ENCODE data around the gene ITIH3.
"Not testable (repeated sequence)": the region's sequence is repeated elsewhere in the genome, so short reads cannot be mapped to it uniquely, and the experiment has no call there.

ITIH3 gene, protein sequence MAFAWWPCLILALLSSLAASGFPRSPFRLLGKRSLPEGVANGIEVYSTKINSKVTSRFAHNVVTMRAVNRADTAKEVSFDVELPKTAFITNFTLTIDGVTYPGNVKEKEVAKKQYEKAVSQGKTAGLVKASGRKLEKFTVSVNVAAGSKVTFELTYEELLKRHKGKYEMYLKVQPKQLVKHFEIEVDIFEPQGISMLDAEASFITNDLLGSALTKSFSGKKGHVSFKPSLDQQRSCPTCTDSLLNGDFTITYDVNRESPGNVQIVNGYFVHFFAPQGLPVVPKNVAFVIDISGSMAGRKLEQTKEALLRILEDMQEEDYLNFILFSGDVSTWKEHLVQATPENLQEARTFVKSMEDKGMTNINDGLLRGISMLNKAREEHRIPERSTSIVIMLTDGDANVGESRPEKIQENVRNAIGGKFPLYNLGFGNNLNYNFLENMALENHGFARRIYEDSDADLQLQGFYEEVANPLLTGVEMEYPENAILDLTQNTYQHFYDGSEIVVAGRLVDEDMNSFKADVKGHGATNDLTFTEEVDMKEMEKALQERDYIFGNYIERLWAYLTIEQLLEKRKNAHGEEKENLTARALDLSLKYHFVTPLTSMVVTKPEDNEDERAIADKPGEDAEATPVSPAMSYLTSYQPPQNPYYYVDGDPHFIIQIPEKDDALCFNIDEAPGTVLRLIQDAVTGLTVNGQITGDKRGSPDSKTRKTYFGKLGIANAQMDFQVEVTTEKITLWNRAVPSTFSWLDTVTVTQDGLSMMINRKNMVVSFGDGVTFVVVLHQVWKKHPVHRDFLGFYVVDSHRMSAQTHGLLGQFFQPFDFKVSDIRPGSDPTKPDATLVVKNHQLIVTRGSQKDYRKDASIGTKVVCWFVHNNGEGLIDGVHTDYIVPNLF

DNA sequence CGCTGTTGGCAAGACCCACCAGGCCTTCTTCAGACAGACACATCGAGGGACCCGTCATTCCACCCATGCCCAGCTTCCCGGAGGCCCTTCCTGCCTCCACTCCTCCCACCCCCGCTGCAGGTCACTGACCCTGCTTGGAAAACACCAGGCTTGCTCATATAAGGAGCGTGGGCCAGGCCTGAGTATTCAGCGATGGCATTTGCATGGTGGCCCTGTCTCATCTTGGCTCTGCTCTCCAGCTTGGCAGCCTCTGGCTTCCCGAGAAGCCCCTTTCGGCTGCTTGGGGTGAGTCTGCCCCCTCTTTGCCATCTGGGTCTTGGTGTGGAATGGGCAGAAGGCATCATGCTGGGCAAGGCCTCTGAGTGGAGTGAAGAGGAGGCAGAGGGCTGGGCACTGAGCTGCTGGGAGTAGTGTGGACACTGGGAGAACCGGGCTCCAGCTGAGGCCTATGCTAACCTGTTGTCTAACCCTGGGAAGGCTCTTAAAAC lies at the start of gene ITIH3:
TSS of gene ITIH3 (plus strand) at position 185 of the 488 bp plus-strand sequence. CDS start at position 193, 8 bp downstream.
- no peak for DNase-seq

DNA sequence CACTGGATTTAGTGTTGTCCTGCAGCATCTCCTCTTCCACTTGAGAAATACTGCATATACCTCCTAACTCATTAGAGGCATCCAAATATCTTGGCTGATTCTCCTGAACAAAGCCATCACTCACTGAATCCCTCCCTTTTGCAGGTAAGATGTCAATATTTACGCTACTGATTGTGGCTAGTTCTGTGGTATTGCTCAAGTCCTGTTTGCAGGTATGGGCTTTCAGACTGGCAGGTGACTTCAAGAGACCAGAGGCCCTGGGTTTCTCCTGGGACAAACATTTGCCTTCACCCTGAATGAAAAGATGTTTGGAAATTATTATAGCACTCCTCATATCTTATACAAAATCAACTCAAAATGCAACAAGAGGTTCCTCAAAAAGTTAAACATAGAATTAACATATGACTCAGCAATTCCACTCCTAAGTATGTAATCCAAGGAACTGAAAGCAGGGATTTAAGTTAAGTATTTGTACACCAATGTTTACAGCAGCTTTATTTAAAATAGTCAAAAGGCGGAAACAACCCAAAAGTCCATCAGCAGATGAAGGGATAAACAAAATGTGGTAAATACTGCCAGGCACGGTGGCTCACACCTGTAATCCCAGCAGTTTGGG lies 42.4 kb upstream of the ITIH3 start:
- DNase-seq = no peak

DNA sequence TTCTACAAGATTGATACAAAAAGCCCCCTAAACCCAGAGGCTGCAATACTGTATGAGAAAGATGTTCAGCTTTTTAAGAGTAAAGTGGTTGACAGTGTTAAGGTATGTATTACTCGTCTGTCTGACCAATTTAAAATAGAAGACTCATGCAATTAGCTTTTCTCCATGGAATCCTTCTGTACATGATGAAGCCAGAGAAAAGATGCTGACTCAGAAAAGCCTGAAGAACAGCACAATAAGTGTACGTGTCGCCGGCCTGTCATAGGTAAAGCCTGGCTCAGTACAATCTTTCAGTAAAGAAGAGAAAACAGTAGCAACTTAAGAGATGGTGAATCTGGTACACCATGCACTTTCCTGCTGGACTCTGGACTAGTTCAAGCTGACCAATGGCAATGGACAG lies 40.2 kb upstream of the ITIH3 start:
- no peak for DNase-seq

DNA sequence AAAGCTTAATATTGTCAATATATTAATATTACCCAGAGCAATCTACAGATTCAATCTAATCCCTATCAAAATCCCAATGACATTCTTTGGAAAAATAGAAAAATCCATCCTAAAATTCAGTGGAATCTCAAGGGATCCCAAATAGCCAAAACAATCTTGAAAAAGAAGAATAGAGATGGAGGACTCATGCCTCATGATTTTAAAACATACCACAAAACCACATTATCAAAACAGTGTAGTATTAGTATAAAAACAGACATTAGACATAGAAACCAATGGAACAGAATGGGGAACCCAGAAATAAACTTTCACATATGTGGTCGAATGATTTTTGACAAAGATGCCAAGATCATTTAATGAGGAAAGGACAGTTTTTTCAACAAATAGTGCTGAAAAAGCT lies 38.5 kb upstream of the ITIH3 start:
- DNase-seq = no peak

DNA sequence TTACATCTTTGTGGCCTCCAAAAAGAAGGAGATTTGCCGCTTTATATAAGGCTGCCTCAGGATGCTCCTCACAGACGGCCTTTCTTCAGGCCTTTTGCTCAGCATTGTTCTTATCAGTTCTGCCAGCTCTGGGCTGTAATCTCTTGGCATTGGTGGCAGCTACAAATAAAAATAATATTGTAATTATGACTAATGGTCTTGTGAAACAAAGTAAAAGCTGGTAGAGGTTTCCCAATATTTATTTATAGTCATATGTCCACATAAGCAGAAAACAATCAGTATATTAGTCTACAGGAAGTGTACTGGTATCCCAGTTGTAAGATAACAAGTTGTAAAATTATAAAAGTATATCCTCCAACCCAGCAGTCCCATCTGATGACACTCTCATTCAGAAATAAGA lies 31.1 kb upstream of the ITIH3 start:
- DNase-seq = no peak

DNA sequence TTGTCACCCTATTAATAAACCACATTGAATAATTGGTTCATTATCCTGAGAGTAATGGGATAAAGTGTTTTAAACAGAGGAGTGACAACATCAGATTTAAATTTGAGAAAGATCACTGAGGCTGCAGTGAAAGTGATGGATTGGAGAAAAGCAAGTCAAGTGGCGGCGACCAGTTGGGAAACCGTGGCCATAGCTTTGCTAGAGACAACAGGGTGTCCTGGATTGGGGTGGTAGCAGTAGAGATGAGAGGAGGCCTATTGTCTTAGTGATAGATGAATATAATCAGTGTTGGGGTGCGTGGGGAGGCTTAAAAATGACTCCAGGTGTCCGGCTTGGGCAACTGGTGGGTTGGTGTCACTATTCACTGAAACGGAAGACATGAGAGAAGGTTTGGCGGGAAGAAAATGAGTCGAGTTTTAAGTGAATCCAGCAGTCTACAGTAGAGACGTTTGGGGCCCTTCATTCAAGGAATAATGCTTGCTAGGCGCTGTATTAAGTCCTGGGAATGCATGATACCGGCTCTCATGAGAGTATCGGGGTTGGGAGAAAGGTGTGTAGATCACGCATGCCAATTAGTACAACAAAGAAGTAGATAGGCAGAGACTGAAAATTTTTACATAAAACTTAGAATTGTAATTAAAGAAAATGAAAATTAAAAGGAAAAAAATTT lies 24.7 kb upstream of the ITIH3 start:
- DNase-seq = no peak

DNA sequence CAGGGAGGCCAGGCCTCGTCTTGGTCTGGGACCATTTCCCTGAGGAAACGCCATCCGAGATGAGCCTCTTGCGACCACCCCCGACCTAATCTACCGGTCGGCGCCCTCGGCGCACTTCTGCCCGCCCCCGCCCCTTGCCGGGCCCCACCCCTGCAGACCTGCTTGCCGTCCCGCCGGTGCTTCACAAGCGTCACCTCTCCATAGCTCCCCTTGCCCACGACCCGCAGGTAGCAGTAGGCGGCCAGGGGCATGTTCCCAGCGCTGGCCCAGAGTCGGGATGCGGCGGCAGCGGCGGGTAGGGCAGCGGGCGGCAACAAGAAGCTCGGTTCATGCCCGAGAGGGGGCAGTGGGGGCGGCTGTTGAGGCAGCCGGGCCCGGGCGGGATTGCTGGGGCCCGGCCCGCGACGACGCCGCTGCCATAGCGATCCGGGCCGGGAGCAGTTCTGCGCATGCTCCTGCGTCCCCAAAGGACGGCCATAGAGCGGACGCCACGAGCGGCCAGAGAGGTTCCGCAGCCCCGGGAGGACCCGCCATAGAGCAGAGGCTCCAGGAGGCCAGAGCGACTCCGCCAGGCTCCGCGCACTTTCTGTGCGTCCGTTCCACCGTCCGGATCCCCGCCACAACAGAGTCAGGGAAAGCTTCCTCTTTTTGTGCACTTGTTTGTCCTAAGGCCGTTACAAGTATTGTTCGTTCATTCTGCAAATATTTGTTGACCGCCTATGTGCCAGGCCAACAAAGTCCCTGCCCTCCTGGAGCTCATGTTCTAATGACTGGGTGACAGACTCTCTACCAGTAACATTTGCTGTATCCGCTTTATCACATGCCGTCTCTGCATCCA lies 23.9 kb upstream of the ITIH3 start, which contains the start of gene NEK4:
TSS of gene NEK4 (minus strand) at position 445 of the 838 bp plus-strand sequence. CDS start at position 251, 194 bp downstream.
- peak; percentile 88 for DNase-seq

DNA sequence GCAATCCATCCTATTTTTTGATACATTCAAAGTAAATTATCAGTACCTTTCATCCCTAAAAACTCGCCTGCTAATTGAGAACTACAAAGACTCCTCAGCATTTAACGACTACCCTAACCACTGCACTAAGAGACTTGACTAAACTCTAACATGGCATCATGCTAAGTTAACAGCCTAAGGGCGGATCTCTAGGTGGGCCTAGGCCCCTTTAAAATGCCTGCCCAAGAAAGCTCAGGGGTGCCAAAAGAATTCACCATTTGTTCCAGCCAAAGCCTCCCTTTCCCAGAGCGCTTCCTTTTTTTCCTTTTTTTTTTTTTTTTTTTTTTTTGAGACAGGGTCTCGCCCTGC lies 23.3 kb upstream of the ITIH3 start:
- DNase-seq = no peak

DNA sequence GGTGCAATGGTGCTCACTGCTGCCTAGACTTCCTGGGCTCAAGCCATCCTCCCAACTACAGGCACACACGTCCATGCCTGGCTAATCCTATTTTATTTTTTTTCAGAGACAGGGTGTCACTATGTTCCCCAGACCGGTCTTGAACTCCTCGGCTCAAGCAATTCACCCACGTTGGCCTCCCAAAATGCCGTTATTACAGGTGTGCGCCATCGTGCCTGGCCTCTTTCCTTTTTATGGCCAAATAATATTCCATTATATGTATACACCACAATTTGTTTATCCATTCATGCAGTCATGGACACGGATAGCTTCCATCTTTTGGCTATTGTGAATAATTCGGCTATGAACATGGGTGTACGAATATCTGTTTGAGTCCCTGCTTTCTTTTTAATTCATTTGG lies 22.9 kb upstream of the ITIH3 start:
- DNase-seq = no peak

DNA sequence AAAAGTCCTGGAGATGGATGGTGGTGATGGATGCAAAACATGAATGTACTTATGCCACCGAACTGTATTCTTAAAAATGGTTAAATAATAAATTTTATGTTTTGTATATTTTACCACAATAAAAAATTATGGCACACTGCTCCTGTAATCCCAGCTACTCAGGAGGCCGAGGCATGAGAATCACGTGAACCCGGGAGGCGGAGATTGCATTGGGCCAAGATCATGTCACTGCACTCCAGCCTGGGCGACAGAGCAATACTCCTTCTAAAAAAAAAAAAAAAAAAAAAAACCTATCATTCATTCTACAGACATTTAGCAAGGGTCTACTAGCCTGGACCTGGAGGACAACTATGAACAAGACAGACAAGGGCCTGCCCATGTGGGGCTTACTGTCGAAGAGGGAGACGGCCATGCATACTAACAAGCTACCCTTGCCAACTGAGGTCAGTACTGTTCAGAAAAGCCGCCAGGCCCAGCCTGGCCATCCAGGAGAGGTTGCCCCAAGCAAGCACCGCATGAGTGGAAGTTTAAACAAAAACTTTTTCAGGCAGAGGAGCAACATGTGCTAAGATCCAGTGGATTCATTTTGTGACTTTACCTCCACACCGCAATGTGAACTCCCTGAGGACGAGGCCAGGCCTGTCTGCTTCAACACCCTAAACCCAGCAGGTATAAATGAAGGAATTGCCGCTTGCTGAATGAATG lies 21.1 kb upstream of the ITIH3 start:
- no peak for DNase-seq

DNA sequence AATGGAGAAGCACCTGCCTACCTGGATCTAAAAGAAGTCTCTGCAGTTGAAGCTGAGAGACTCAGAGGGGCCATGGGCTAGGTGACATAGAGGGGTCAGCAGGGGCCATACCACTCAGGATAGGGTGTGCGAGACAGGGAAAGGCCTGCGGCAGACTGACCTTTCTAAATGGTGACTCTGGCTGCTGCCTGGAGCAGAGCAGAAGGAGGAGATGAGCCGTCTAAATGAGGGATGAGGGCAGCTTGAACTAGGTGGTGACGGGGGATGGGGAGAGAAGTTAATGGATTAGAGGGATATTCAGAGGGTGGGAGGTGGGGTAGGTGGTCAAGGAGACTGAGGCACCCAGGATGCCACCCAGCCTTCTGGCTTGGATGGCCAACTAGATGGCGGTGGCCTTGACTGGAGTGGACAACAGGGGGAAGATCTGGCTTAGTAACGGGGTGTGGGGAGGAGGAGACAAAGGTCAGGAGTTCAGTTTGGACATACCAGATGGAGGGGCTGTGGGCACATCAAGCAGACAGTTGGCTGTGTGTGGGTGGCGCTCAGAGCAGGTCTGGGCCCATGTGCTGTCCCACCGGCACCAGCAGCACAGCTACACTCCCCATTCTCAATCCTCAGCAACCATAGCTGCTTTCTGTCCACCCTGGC lies 20.4 kb upstream of the ITIH3 start:
- DNase-seq = no peak

DNA sequence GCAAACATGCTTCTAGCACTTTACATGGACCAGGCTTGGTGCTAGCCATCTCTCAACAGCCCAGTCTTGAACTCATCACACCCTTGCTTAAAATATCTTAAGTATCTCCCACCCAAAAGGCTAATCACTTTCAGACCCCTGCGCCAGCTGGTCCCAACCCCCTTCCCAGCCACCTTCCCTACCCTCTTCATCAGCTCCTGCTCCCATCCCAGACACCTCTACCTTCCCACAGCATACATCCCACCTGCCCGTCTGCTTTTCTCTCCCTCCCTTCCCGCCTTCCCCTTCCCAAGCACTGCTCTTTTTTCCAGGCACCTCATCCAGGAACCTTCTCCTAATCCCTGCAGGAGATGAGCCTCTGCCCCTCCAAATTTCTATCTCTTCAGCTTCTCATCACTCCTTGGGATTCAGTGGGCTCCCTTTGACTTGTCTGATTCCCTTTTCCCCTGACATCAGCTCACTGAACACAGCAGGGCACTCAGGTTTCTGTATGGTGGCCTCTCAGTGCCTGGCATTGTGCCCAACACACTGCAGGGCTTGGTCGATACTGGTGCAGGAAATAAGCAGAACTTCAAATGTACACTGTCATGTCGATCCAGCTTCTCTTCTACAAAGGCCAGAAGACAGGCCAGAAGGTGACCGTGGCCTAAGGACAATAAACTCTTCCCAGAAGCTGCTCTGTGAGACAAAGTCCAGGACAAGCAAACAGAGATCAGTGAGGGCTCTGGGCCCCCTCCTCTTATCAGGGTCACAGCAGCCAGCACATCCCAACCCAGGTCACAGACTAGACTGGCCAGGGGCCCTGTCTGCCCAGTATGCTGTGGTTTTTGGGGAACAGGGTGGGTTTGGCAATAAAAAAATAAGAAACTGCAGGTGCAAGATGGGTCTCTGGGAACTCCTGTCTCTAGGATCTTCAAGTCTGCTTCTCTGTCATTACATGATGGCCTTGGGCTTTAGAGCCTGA lies 19.4 kb upstream of the ITIH3 start:
- no peak for DNase-seq

DNA sequence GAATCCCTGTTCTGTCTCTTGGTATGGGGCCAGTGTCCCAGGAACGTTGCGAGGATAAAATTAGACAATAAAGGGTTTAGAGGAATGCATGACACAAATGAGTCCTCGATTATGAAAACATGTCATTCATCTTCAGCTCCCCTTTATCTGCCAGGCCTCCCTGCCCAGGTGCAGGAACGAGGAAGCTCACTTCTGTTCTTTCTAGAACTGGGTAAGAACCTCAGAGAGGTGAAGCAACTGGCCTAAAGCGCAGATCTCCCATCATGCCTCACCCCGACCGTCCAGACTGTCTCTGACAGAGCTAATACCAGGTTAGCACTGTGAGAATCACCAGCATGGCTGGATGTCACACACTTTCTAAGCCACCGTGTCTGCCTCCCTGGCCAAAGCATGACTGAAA lies 18.7 kb upstream of the ITIH3 start:
- no peak for DNase-seq

DNA sequence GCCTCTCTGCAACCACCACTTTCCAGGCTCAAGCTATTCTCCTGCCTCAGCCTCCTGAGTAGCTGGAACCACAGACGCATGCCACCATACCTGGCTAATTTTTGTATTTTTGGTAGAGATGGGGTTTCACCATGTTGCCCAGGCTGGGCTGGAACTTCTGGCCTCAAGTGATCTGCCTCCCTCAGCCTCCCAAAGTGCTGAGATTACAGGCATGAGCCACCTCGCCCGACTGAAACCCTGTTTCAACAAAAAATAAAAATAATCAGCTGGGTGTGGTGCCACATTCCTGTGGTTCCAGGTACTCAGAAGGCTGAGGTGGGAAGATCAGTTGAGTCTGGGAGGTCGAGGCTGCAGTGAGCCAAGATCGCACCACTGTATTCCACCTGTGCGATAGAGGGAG lies 18.1 kb upstream of the ITIH3 start:
- DNase-seq = not testable (repeated sequence)

DNA sequence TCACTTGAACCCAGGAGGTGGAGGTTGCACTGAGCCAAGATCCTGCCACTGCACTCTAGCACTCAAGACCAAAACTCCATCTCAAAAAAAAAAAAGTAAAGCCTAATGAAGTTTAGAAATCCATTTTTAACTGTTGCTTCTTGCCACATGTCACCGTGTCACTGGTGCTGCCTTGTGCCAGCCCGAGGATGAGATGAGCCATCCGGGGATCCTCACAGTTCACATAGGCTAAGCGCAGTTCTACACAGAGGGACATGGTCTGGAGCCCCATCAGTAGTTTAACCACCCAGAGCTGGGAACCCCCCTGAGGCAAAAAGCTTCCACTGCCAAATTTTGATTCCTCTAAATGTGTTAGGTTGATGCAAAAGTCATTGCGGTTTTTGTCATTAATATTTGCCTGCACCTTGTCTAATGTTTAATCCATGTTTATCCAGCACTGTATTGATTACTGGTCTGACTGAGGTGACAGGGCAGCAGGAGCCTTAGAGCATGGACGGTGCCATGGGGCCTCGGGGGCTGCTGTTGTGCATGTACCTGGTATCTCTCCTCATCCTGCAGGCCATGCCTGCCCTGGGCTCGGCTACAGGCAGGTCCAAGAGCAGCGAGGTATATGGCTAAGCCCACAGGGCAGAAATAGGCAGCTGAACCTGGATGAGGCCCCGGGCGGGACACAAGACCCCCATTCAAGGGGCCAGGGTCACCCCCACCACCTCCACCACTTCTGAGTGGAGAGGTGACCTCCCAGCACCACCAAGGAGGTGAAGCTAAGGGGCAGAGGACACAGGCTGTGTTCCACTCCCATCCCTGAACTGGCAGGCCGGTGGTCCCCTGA lies 17.3 kb upstream of the ITIH3 start, which contains the start of gene ITIH1:
TSS of gene ITIH1 (plus strand) at position 473 of the 832 bp plus-strand sequence. CDS start at position 490, 17 bp downstream.
- no peak for DNase-seq

DNA sequence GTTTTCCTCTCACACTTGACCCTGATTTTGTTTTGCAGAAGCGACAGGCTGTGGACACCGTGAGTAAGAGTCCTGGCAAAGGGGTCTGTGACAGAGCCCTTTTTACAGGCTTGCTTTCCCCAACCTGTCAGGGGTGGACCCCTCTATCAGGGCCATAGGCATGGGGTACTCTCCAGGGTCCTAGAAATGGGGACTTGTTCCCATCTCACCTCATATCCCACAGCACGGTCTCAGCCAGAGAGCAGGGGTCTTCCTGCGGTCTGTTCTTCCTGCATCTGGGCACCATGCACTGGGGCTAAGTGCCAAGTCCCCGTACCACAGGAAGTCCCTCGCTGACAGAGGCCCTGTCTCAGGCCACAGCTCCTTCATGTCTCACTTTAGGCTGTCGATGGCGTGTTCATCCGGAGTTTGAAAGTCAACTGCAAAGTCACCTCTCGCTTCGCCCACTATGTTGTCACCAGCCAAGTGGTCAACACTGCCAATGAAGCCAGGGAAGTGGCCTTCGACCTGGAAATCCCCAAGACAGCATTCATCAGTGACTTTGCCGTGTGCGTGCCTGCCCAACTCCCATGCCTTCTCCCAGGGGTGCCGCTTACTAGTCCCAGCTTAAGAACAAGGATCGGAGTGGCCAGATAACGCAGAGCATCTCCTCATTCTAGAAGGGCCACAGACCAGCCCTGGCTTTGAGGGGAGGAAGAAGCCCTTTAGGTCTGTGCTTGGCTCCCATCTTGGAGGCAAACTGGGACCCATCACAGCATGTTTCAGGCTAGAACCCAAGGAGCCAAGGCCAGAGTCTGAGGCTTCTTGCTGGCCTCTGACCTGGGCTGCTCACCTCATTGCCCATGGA lies 16.4 kb upstream of the ITIH3 start:
- no peak for DNase-seq
